Fibroblast of lung (primary cell): ENCODE results near the gene BRD1. TPM values are rescaled to one million over a fixed set of nuclear protein-coding genes. Genes with fewer than 3 reads are reported as not detected.

Source experiments
- DNase-seq, 2 donors: peaks; one replicate each; pipeline versions ENCODE4 v3.0.0 to v3.0.0-alpha.2; 2010; ENCODE audit warnings: low read depth in 2 of 2
- H2AFZ ChIP-seq: 2 replicates; pipeline ENCODE4 v1.5.1; 2012; ENCODE audit warnings: low read length, control low read depth, inconsistent platforms
- H3K27ac ChIP-seq: 2 replicates; pipeline ENCODE4 v1.5.1; 2011; ENCODE audit warnings: low read length, control low read depth; ENCODE audit not compliant: insufficient read depth
- H3K27me3 ChIP-seq: 2 replicates; pipeline ENCODE4 v1.5.1; 2011; ENCODE audit warnings: mild to moderate bottlenecking, low read length; ENCODE audit not compliant: control insufficient read depth, insufficient read depth
- H3K36me3 ChIP-seq: 2 replicates; pipeline ENCODE4 v1.5.1; 2011; ENCODE audit warnings: low read length; ENCODE audit not compliant: control insufficient read depth, insufficient read depth
- H3K4me1 ChIP-seq: 2 replicates; pipeline ENCODE4 v1.5.1; 2011; ENCODE audit warnings: low read length; ENCODE audit not compliant: control insufficient read depth, insufficient read depth; ENCODE audit errors: extremely low read depth
- H3K4me2 ChIP-seq: 2 replicates; pipeline ENCODE4 v1.5.1; 2011; ENCODE audit warnings: low read length, control low read depth; ENCODE audit not compliant: insufficient read depth; ENCODE audit errors: extremely low read depth
- H3K4me3 ChIP-seq, 4 experiments: fragments of 200-600 bp in 1 of 4; sonication (generic) in 1 of 4; replicated peaks in 1 of 4; 2 replicates each; pipeline ENCODE4 v1.5.1; 2011 to 2016; ENCODE audit warnings: low read length in 4 of 4, low read depth in 3 of 4, mild to moderate bottlenecking in 3 of 4, control low read depth in 2 of 4, inconsistent platforms in 1 of 4, mixed read lengths in 1 of 4; ENCODE audit not compliant: insufficient read depth in 1 of 4; ENCODE audit errors: control extremely low read depth in 1 of 4
- H3K79me2 ChIP-seq: 2 replicates; pipeline ENCODE4 v1.5.1; 2012; ENCODE audit warnings: mild to moderate bottlenecking, low read length, inconsistent platforms; ENCODE audit not compliant: control insufficient read depth, insufficient read depth
- H3K9ac ChIP-seq: 2 replicates; pipeline ENCODE4 v1.5.1; 2011; ENCODE audit warnings: mild to moderate bottlenecking, low read length, control low read depth; ENCODE audit not compliant: insufficient read depth
- H3K9me3 ChIP-seq: 2 replicates; pipeline ENCODE4 v1.5.1; 2012; ENCODE audit warnings: low read depth, low read length; ENCODE audit not compliant: control insufficient read depth, insufficient read depth
- H4K20me1 ChIP-seq: 2 replicates; pipeline ENCODE4 v1.5.1; 2011; ENCODE audit warnings: low read length; ENCODE audit not compliant: control insufficient read depth, insufficient read depth; ENCODE audit errors: extremely low read depth
- EZH2 ChIP-seq: IDR thresholded peaks from 2 replicates; pipeline ENCODE4 v1.5.1; 2012; ENCODE audit warnings: low read length, control low read depth, mild to moderate bottlenecking; ENCODE audit errors: missing control alignments
- polyA plus RNA-seq, 2 donors: library from polyadenylated mRNA; depleted of rRNA in 1 of 2; stranded (reverse) in 1 of 2; unstranded in 1 of 2; fragments of >200 nt; gene quantifications; 2 replicates each; pipeline ENCODE4 v1.2.1, GENCODE V29; 2011 to 2012; ENCODE audit warnings: missing spikeins in 1 of 2
- total RNA-seq: library from RNA; depleted of rRNA; stranded (reverse); fragments of >200 nt; gene quantifications from 2 replicates; pipeline ENCODE4 v1.2.1, GENCODE V29; 2014
- TF ChIP-seq, protein P1 (sequence below), 2 donors: IDR thresholded peaks in 1 of 2; conservative IDR thresholded peaks in 1 of 2; 1 replicate in 1 of 2; 2 replicates in 1 of 2; pipeline ENCODE4 v1.5.1; 2011 to 2012; ENCODE audit warnings: low read length in 2 of 2, control low read depth in 1 of 2, inconsistent platforms in 1 of 2, low read depth in 1 of 2, mild to moderate bottlenecking in 1 of 2

BRD1 gene
- total and polyA plus RNA-seq, 2 donors (not counting 1 experiment from before 2014, with no cell fraction given), result 4.3 to 26.6 TPM

DNA sequence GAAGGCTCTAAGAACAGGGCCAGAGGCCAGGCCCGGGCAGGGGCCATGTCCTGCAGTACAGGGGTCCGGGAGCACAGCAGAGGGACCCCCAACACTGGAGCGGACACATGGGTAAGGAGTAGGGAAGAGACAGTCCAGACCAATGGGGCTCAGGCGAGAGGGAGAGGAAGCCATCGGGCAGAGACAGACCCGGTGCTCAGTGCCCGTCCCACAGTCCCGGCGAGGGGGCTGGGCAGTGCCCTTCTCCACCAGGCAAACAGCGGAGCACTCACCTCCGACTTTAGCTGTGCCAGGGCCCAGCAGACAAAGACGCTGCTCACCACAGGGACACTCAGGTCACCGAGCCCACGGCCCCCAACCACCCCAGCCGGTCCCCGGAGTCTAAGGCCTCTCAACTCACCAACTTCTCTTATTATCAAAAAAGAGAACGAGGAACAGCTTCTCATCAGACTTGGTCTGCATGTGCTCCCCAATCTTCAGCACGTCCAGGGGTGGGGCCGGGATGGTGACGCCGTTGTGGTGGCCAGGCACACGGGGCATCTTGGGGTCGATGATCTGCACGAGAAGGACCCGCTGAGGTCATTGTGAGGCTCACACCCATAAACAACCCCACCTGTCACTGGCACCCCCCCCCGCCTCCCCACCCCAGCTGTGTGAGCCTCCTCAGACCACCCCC is 52.3 kb downstream of the BRD1 start:
- Histone ChIP-seq H3K4me1 (no peaks in the 10 kb centered on the region), H3K9ac (no peak overlapping the region), H3K4me2 (no peak overlapping the region), H3K27me3 (no peaks in the 10 kb centered on the region), H3K79me2 (peaks cover 10% of the 10 kb centered on the region), H3K9me3 (no peaks in the 10 kb centered on the region), H3K4me3 (no peak overlapping the region), H3K36me3 (peaks cover 25% of the 10 kb centered on the region), H4K20me1 (no peaks in the 10 kb centered on the region), H3K27ac (no peak overlapping the region), H2AFZ (no peak overlapping the region)
- no peak for TF ChIP-seq EZH2
- TF ChIP-seq, protein P1, sequence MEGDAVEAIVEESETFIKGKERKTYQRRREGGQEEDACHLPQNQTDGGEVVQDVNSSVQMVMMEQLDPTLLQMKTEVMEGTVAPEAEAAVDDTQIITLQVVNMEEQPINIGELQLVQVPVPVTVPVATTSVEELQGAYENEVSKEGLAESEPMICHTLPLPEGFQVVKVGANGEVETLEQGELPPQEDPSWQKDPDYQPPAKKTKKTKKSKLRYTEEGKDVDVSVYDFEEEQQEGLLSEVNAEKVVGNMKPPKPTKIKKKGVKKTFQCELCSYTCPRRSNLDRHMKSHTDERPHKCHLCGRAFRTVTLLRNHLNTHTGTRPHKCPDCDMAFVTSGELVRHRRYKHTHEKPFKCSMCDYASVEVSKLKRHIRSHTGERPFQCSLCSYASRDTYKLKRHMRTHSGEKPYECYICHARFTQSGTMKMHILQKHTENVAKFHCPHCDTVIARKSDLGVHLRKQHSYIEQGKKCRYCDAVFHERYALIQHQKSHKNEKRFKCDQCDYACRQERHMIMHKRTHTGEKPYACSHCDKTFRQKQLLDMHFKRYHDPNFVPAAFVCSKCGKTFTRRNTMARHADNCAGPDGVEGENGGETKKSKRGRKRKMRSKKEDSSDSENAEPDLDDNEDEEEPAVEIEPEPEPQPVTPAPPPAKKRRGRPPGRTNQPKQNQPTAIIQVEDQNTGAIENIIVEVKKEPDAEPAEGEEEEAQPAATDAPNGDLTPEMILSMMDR (conservative IDR thresholded peaks at IDR 0.05 in 1 of 2, IDR thresholded peaks at IDR 0.05 in 1 of 2; ENCODE audit: low read depth in 1 of 2, low read length in 2 of 2), result no peak
- DNase-seq, result no peak

DNA sequence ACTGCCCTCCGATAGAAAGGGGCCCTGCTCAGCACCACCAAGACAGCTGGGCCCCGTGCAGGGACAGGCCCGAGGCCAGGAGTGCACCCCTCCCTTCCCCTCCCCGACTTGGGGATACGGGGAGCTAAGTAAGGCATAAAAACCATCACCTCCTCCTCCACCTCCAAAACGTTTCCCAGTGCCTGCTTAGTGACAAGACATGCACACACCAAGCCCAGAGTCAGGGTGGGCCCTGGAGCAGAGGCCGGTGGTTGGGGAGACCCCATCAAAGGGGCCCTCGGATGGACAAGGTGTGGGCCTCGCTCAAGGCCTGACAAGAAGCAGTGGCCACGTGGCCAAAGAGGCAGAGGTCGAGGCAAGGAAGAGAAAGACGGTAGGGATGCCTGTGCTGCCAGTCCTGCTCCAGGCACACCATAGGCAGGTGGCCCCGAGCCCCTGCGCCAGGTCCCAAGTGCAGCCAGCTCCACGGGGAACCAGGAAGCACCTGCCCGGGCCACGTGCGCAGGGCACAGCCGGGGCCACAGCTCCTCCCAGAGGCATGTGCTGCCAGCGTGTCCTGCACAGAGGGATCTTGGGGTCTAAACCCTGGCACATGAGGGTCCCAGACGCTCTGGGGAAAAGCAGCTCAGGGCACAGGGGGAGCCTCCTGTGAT is 53.0 kb downstream of the BRD1 start:
- peaks cover 4% of the 10 kb centered on the region for H3K79me2 ChIP-seq
- no peak overlapping the region for H3K27ac ChIP-seq
- H3K4me3 ChIP-seq, result no peak overlapping the region
- H2AFZ ChIP-seq, result no peak overlapping the region
- H3K4me1 ChIP-seq, result no peaks in the 10 kb centered on the region
- no peak for TF ChIP-seq EZH2
- TF ChIP-seq, protein P1 (conservative IDR thresholded peaks at IDR 0.05 in 1 of 2, IDR thresholded peaks at IDR 0.05 in 1 of 2; ENCODE audit: low read depth in 1 of 2, low read length in 2 of 2), result no peak
- H3K4me2 ChIP-seq, result no peak overlapping the region
- DNase-seq, result no peak
- H3K9ac ChIP-seq, result no peak overlapping the region
- no peaks in the 10 kb centered on the region for H3K9me3 ChIP-seq
- no peaks in the 10 kb centered on the region for H4K20me1 ChIP-seq
- H3K27me3 ChIP-seq, result no peaks in the 10 kb centered on the region
- H3K36me3 ChIP-seq, result peaks cover 25% of the 10 kb centered on the region

DNA sequence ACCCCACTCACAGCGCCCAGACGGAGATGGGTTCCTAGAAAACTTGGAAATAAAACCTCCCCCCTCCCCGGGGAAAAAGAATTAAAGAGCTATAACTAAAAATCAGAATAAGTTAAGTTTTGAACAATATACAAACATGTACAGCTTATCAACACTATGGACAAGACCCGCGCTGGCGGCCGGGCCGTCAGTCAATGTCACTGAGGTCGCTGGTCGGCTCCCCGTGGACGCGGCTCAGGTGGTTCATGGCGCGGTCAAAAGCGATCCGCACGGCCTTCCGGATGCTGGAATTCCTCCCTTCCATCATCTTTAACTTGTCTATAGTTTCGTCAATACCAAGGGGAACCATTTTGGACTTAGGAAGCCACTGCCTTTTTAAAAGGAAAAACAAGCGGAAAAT is 53.6 kb downstream of the BRD1 start:
- Histone ChIP-seq H2AFZ (no peak overlapping the region), H3K9ac (no peak overlapping the region), H4K20me1 (no peaks in the 10 kb centered on the region), H3K79me2 (peaks cover 1% of the 10 kb centered on the region), H3K36me3 (peaks cover 25% of the 10 kb centered on the region), H3K4me1 (peaks cover 3% of the 10 kb centered on the region), H3K9me3 (no peaks in the 10 kb centered on the region), H3K27me3 (no peaks in the 10 kb centered on the region), H3K4me3 (no peak overlapping the region), H3K4me2 (no peak overlapping the region), H3K27ac (no peak overlapping the region)
- no peak for TF ChIP-seq EZH2
- TF ChIP-seq, protein P1 (conservative IDR thresholded peaks at IDR 0.05 in 1 of 2, IDR thresholded peaks at IDR 0.05 in 1 of 2; ENCODE audit: low read depth in 1 of 2, low read length in 2 of 2), result no peak
- DNase-seq, result no peak
